MV-4-11 (cell line): ENCODE data around the gene SPRR5.

Experiments
- DNase-seq: peaks from one replicate; lab custom pipeline; 2025; lab: John Stamatoyannopoulos, UW

The SPRR5 gene

GRCh38 chr1:152946651-152947256 is at the start of gene SPRR5:
TSS of gene SPRR5 (plus strand) at chr1:152947206. CDS start at chr1:152948555, 1,349 bp downstream.
- no peak for DNase-seq

GRCh38 chr1:152899027-152899426 is 48.0 kb upstream of the SPRR5 start:
- DNase-seq: no peak

- DNase-seq: no peak
These were observed 47.1 kb upstream of the SPRR5 start for GRCh38 chr1:152899883-152900282.

GRCh38 chr1:152901631-152902030 is 45.4 kb upstream of the SPRR5 start:
- DNase-seq: no peak

- no peak for DNase-seq
These were observed 44.4 kb upstream of the SPRR5 start for GRCh38 chr1:152902636-152903035.

- DNase-seq: no peak
These were observed 42.1 kb upstream of the SPRR5 start for GRCh38 chr1:152904688-152905440.

- no peak for DNase-seq
These were observed 40.9 kb upstream of the SPRR5 start for GRCh38 chr1:152906023-152906565.

GRCh38 chr1:152907686-152908601 is 39.1 kb upstream of the SPRR5 start, which contains the start of gene IVL:
TSS of gene IVL (plus strand) at chr1:152908546. CDS start at chr1:152909798, 1,252 bp downstream.
- DNase-seq: no peak

- DNase-seq: no peak
These were observed 37.8 kb upstream of the SPRR5 start for GRCh38 chr1:152909206-152909605.

GRCh38 chr1:152912471-152912870 is 34.5 kb upstream of the SPRR5 start:
- no peak for DNase-seq

- DNase-seq: no peak
These were observed 34.1 kb upstream of the SPRR5 start for GRCh38 chr1:152912900-152913299.

GRCh38 chr1:152917794-152918193 is 29.2 kb upstream of the SPRR5 start:
- DNase-seq: no peak

- no peak for DNase-seq
These were observed 27.9 kb upstream of the SPRR5 start for GRCh38 chr1:152919071-152919470.

GRCh38 chr1:152924191-152924590 is 22.8 kb upstream of the SPRR5 start:
- no peak for DNase-seq

GRCh38 chr1:152926091-152926490 is 20.9 kb upstream of the SPRR5 start:
- no peak for DNase-seq

- no peak for DNase-seq
These were observed 18.3 kb upstream of the SPRR5 start for GRCh38 chr1:152928671-152929070.

GRCh38 chr1:152932170-152932811 is 14.7 kb upstream of the SPRR5 start:
- no peak for DNase-seq

- DNase-seq: no peak
These were observed 13.8 kb upstream of the SPRR5 start for GRCh38 chr1:152933196-152933595.

- no peak for DNase-seq
These were observed 6.4 kb upstream of the SPRR5 start for GRCh38 chr1:152940614-152941013.

GRCh38 chr1:152941037-152941711 is 5.8 kb upstream of the SPRR5 start:
- DNase-seq: no peak

- no peak for DNase-seq
These were observed 4.8 kb upstream of the SPRR5 start for GRCh38 chr1:152942161-152942560.
